ENCODE measurements around the gene TOM1L2.
A peak's percentile ranks its signal among the peaks of the same experiment; 100 is the strongest.

The TOM1L2 gene

GRCh38 chr17:17874478-17874877 is 97.7 kb downstream of the TOM1L2 start:
- peak; percentile 38 for DNase-seq (ENCODE audit: low spot score)

GRCh38 chr17:17873450-17873991 is 98.7 kb downstream of the TOM1L2 start:
- no peak for DNase-seq (ENCODE audit: low spot score)

GRCh38 chr17:17872547-17873345 is 99.5 kb downstream of the TOM1L2 start:
- DNase-seq (ENCODE audit: low spot score), result no peak

- DNase-seq (ENCODE audit: low spot score), result no peak
Observed at GRCh38 chr17:17871913-17872312, 100.3 kb downstream of the TOM1L2 start.

GRCh38 chr17:17870247-17870646 is 102.0 kb downstream of the TOM1L2 start:
- no peak for DNase-seq (ENCODE audit: low spot score)

GRCh38 chr17:17868641-17869522 is 103.3 kb downstream of the TOM1L2 start:
- DNase-seq (ENCODE audit: low spot score), result peak; percentile 51

DNA sequence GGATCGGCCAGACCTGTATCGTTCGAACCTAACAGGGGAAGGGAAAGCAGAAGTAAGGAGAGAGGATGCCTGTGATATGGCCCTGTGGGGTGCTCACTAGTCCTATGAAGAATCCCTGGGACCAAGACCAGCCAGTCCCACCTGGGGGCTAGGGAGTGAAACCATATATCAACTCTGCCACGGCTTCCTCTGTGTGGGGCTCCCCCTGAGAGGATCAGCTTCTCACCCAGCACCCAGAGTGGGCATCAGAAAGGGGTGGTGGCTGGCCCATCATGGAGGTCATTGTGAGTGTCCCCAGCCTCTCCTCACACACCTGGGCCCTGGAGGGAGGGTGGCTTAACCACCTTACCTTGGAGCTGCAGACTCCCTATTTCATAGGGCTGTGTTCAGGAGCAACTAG is 105.3 kb downstream of the TOM1L2 start:
- DNase-seq (ENCODE audit: low spot score), result no peak

- DNase-seq (ENCODE audit: low spot score), result no peak
Observed at GRCh38 chr17:17866425-17866824, 105.8 kb downstream of the TOM1L2 start.

DNA sequence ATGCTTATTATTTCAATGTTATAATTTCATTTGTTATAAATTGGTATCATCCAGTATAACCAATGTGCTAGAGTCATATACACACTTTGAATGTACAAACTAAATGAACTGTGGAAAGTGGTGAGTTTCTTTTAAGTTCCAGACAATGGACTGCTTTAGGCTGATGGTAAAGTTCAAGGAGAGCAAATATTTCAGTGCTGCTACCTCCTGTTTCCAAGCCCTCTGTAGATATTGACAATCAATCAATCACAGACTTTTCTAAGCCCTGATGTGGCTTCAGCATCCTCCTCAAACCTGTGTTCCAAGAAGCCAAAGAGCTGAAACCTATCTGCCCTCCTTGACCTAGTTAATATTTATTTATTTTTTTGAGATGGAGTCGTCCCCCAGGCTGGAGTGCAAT is 107.2 kb downstream of the TOM1L2 start:
- no peak for DNase-seq (ENCODE audit: low spot score)

DNA sequence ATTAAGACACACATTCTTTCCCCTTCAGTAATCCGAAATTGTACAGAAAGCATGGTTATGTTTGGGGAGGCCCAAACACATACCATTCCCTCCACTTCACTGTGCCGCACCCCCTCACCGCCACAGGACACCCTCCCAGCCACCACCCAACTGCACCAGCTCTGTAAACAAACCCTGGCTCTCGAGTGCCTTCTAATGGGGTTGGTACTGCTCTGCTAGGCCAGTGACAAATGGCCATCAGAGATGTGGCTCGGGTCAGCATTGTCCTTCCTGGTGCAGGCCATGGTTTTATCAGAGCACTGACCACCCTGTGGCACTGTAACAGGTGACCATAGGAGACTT is 111.5 kb downstream of the TOM1L2 start:
- DNase-seq (ENCODE audit: low spot score), result no peak

DNA sequence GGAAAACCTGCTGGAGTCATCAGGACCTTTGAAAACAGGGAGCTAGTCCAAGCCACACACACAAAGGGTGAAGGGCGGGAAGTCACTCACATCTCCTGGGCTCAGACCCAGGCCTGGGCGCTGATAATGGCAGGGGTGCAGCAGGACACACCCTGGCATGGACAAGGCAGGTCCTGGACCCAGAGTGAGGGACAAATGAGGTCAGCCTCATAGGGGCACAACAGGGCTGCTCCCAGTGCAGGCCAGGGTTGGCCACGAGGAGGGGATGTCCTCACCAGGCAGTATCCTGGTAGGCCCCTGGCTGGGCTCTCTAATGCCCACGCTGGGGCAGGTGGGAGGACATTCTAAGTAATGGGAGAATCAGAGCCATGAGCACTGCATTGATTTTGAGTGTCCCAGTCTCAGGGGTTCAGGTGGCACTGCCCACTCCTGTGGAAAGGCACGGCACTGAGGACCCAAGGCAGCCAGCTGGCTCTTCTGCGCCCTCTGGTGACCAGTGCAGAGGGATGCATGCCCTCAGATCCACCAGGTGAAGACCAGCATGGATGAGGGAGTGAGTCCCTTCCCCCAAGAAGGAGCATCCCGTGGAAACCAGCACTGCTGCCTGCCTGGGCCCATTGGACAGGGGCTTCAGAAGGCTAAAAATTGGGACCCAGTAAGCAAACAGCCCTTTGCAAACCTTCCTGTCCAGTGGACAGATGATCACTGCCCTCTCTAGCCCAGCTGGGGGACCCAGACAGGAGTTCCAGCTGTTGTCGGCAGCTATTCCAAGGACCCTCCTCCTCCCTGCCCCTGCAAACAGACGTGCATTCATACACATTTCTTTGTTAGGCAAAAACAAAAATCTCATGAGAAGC is 112.1 kb downstream of the TOM1L2 start:
- DNase-seq (ENCODE audit: low spot score), result peak; percentile 84

DNA sequence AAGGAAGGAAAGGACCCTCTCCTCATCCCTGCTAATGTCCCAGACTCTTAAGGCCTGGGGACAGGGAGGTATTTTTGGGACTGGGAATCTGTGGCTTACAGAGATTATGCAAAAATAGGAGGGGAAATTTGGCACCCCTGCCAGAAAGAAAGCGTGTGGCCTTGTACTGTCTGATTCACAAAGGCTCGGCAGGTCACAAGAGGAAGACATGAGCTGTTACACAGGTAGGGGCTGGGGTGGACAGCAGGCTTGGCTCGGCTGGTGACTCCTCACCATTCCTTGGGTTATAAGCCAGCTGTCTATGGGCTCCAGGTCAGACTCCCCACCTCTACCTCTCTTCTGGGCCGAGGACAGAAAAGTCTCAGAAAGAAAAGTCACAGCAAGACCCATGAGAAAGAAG is 114.7 kb downstream of the TOM1L2 start:
- DNase-seq (ENCODE audit: low spot score), result no peak

DNA sequence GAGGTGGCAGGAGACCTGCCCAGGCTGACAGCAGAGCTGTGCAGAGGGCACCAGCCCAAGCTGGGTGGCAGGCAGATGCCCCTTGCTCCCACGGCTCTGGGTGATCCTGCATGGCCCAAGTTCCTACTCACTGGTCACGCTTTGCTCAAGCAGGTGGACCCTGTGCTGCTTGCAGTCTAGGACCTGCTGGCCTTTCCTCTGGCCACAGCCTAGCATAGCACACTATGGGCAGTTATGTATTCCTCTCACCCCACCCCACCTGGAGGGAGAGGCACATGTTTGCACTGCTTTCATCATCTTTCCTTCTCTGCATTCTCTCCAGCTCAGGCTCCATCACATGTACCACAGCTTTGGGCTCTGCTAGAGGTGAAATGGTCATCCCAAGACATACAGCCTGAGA is 115.8 kb downstream of the TOM1L2 start:
- DNase-seq (ENCODE audit: low spot score), result no peak

- no peak for DNase-seq (ENCODE audit: low spot score)
Observed at GRCh38 chr17:17855976-17856375, 116.2 kb downstream of the TOM1L2 start.

GRCh38 chr17:17853811-17854447 is 118.3 kb downstream of the TOM1L2 start:
- DNase-seq (ENCODE audit: low spot score), result no peak

GRCh38 chr17:17852930-17853329 is 119.3 kb downstream of the TOM1L2 start:
- DNase-seq (ENCODE audit: low spot score), result no peak

DNA sequence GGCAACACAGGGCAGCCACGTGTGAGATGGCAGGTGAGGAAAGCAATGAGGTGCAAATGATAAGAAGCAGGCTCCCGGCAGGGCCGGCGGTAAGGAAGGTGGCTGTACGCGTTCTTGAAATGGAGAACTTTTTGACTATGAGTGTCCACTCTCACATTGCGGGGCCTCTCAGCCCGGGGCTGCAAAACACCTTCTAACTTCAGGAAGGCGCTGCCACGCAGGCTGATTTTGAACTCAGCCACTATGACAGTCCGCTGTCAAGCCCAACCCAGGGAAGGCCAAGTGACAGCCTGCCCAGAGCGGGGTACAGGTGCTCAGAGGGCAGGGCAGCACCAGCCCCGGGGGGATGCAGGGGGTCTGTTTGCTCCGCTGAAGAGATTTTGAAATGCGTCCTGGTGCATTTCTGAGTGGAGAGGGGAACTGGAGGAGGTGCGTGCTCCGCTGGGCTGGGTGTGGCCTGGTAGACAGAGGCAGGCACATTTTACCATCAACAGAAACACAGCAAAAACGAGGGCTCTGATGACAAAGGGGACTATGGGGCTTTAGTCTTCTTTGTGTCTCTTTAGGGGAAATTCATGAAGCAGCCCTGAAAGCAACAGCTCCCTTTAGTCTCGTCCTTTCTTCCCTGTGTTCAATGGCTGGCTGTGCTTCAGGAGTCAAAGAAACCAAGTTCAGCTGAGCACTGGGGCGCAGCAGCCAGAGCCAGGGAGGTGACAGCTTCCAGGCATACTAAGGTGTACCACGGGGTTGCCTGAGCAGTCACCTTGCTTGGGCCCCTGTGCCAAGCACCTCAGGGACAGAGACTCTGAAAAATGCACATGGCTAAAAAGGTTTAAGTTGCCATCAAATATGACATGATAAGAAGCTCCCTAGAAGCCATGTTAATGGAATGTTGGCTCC is 120.8 kb downstream of the TOM1L2 start:
- no peak for DNase-seq (ENCODE audit: low spot score)

- DNase-seq (ENCODE audit: low spot score), result no peak
Observed at GRCh38 chr17:17849845-17850373, 122.3 kb downstream of the TOM1L2 start.

DNA sequence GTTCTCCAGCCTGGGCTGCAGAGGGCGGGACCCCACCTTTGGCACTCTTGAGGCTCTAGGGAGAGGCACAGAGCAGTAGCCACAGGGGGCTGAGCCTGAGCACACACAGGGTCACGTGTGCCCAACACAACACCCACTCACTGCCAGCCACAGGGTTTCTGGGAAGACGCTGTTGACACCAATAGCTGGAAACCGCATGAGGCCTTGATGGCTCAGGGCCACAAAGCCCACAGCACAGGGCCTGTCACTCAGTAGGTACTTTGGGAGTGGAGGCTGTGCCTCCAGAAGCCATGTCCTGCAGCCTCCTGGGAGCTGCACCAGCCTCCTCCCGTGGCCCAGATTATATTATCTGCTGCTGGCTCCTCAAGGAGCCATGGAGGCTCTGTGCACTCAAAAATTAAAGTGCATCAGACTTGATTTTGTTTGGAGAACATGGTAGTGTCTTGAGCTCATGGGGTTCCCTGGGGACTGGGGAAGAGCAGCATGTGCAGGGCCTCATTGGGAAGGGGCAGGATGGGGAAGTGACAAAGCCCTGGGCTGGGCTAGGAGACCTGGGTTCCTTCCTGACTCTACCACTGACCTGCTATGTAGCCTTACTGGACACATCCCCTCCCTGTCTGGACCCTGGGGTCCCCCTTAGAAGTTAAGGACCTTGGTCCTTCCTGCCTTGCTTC is 122.9 kb downstream of the TOM1L2 start:
- no peak for DNase-seq (ENCODE audit: low spot score)
